Keratinocyte (primary cell): Measurements from ENCODE around the gene TMX1. TPM values are rescaled to one million over a fixed set of nuclear protein-coding genes. Genes with fewer than 3 reads are reported as not detected.

Experiments used
- DNase-seq: peaks from one replicate; pipeline ENCODE4 v3.0.0-alpha.2; 2011; ENCODE audit warnings: low read depth, missing footprints, low spot score
- FAIRE-seq: peaks from 2 replicates; lab custom pipeline; 2011; peaks lifted over from hg19 to GRCh38; lab: Jason Lieb, UNC
- H2AFZ ChIP-seq: 2 replicates; pipeline ENCODE4 v1.6.0; 2012; ENCODE audit warnings: low read length, control low read depth, inconsistent platforms; ENCODE audit not compliant: control insufficient read depth
- H3K27ac ChIP-seq: 2 replicates; pipeline ENCODE4 v1.5.1; 2011; ENCODE audit warnings: low read length; ENCODE audit not compliant: control insufficient read depth, insufficient read depth
- H3K27me3 ChIP-seq: 3 replicates; pipeline ENCODE4 v1.6.0; 2011; ENCODE audit warnings: low read length; ENCODE audit not compliant: control insufficient read depth, insufficient read depth; ENCODE audit errors: extremely low read depth
- H3K36me3 ChIP-seq, 2 experiments: 2 replicates in 1 of 2; 3 replicates in 1 of 2; pipeline ENCODE4 v1.5.1; 2011; ENCODE audit warnings: low read length in 2 of 2, mild to moderate bottlenecking in 1 of 2; ENCODE audit not compliant: control insufficient read depth in 2 of 2, insufficient read depth in 2 of 2; ENCODE audit errors: extremely low read depth in 1 of 2
- H3K4me1 ChIP-seq: 3 replicates; pipeline ENCODE4 v1.5.1; 2011; ENCODE audit warnings: low read length; ENCODE audit not compliant: control insufficient read depth, insufficient read depth; ENCODE audit errors: extremely low read depth
- H3K4me2 ChIP-seq: 3 replicates; pipeline ENCODE4 v1.6.0; 2011; ENCODE audit warnings: low read depth, low read length; ENCODE audit not compliant: control insufficient read depth, insufficient read depth; ENCODE audit errors: extremely low read depth
- H3K4me3 ChIP-seq, 3 experiments: fragments of 200-600 bp in 1 of 3; sonication (generic) in 1 of 3; 2 replicates in 2 of 3; 3 replicates in 1 of 3; pipeline ENCODE4 v1.5.1; 2011 to 2016; ENCODE audit warnings: low read length in 3 of 3, mild to moderate bottlenecking in 3 of 3, control low read depth in 2 of 3, inconsistent platforms in 1 of 3, low read depth in 1 of 3, mixed read lengths in 1 of 3, mixed run types in 1 of 3, moderate library complexity in 1 of 3; ENCODE audit not compliant: control insufficient read depth in 2 of 3, insufficient read depth in 2 of 3; ENCODE audit errors: extremely low read depth in 1 of 3
- H3K79me2 ChIP-seq: 2 replicates; pipeline ENCODE4 v1.6.0; 2012; ENCODE audit warnings: low read length; ENCODE audit not compliant: control insufficient read depth, insufficient read depth
- H3K9ac ChIP-seq: 3 replicates; pipeline ENCODE4 v1.6.0; 2011; ENCODE audit warnings: low read length; ENCODE audit not compliant: control insufficient read depth, insufficient read depth; ENCODE audit errors: extremely low read depth
- H3K9me1 ChIP-seq: 3 replicates; pipeline ENCODE4 v1.6.0; 2011; ENCODE audit warnings: low read length; ENCODE audit not compliant: control insufficient read depth, insufficient read depth; ENCODE audit errors: extremely low read depth
- H3K9me3 ChIP-seq: 2 replicates; pipeline ENCODE4 v1.5.1; 2012; ENCODE audit warnings: low read depth, low read length; ENCODE audit not compliant: control insufficient read depth
- H4K20me1 ChIP-seq: 3 replicates; pipeline ENCODE4 v1.6.0; 2011; ENCODE audit warnings: low read length; ENCODE audit not compliant: control insufficient read depth, insufficient read depth; ENCODE audit errors: extremely low read depth
- CTCF ChIP-seq, 3 experiments: IDR thresholded peaks in 1 of 3; conservative IDR thresholded peaks in 1 of 3; optimal IDR thresholded peaks in 1 of 3; 2 replicates in 2 of 3; 3 replicates in 1 of 3; pipeline versions ENCODE3 to v1.5.1; 2011; ENCODE audit warnings: low read length in 3 of 3, mild to moderate bottlenecking in 3 of 3, moderate library complexity in 2 of 3, control low read depth in 1 of 3, inconsistent platforms in 1 of 3; ENCODE audit not compliant: insufficient read depth in 2 of 3; ENCODE audit errors: extremely low read depth in 1 of 3
- EZH2 ChIP-seq: IDR thresholded peaks from one replicate; pipeline ENCODE4 v1.6.1; 2012; ENCODE audit warnings: inconsistent platforms, mild to moderate bottlenecking, low read length, moderate library complexity
- dilution Hi-C: fragments of 300-500 bp; cut with MboI; formaldehyde crosslinking; loops from one replicate; pipeline ENCODE4 v1.7.0; 2020; ENCODE audit warnings: low sequenced_read_pairs; ENCODE audit not compliant: extremely low pct_ligation_motif_present
- polyA plus RNA-seq, 5 experiments: library from polyadenylated mRNA; depleted of rRNA in 3 of 5; stranded (reverse) in 3 of 5; stranded (forward) in 1 of 5; unstranded in 1 of 5; fragments of >200 nt; gene quantifications; 1 replicate in 1 of 5; 2 replicates in 3 of 5; 3 replicates in 1 of 5; pipeline versions ENCODE4 v1.2.1 to v1.2.3, GENCODE V29; 2011 to 2012; ENCODE audit warnings: missing spikeins in 2 of 5, low read depth in 1 of 5, low replicate concordance in 1 of 5

Gene TMX1
- polyA plus RNA-seq, 1 donor (not counting 4 experiments of a cell fraction or from before 2014, with no cell fraction given), result 36.0 TPM

- Histone ChIP-seq H3K9ac (no peak overlapping the region), H4K20me1 (no peaks in the 10 kb centered on the region), H3K27me3 (peaks cover 32% of the 10 kb centered on the region), H3K79me2 (no peaks in the 10 kb centered on the region), H3K4me2 (no peak overlapping the region), H3K27ac (no peak overlapping the region), H3K4me1 (no peaks in the 10 kb centered on the region), H3K9me3 (no peaks in the 10 kb centered on the region), H3K36me3 (no peaks in the 10 kb centered on the region), H3K9me1 (no peaks in the 10 kb centered on the region), H2AFZ (no peak overlapping the region), H3K4me3 (no peak overlapping the region)
- FAIRE-seq (no peak), DNase-seq (no peak)
- no peak for TF ChIP-seq CTCF (optimal IDR thresholded peaks at IDR 0.05 in 1 of 3, IDR thresholded peaks at IDR 0.05 in 1 of 3, conservative IDR thresholded peaks at IDR 0.05 in 1 of 3; ENCODE audit: extremely low read depth in 1 of 3, insufficient read depth in 2 of 3, low read length in 3 of 3)
- TF ChIP-seq EZH2, result no peak
- dilution Hi-C loops, result no loop called here
These were observed 32.4 kb upstream of the TMX1 start for GRCh38 chr14:51207621-51208020.

- FAIRE-seq, result no peak
- no peak overlapping the region for H3K4me2 ChIP-seq
These were observed 31.1 kb upstream of the TMX1 start for GRCh38 chr14:51208982-51209381.

More at GRCh38 chr14:51208982-51209381, 31.1 kb upstream of the TMX1 start:
- dilution Hi-C loops, result no loop called here
- H3K4me3 ChIP-seq, result no peak overlapping the region
- no peak overlapping the region for H3K9ac ChIP-seq
- H3K36me3 ChIP-seq, result no peaks in the 10 kb centered on the region
- no peaks in the 10 kb centered on the region for H3K4me1 ChIP-seq
- no peaks in the 10 kb centered on the region for H3K9me1 ChIP-seq
- H3K27me3 ChIP-seq, result peaks cover 27% of the 10 kb centered on the region
- H2AFZ ChIP-seq, result no peak overlapping the region
- no peak overlapping the region for H3K27ac ChIP-seq
- no peaks in the 10 kb centered on the region for H4K20me1 ChIP-seq
- no peak for DNase-seq
- TF ChIP-seq EZH2, result no peak
- no peak for TF ChIP-seq CTCF (optimal IDR thresholded peaks at IDR 0.05 in 1 of 3, IDR thresholded peaks at IDR 0.05 in 1 of 3, conservative IDR thresholded peaks at IDR 0.05 in 1 of 3; ENCODE audit: extremely low read depth in 1 of 3, insufficient read depth in 2 of 3, low read length in 3 of 3)
- no peaks in the 10 kb centered on the region for H3K9me3 ChIP-seq
- H3K79me2 ChIP-seq, result no peaks in the 10 kb centered on the region
